Activated CD8-positive, alpha-beta memory T cell treated with anti-CD3 and anti-CD28 coated beads, Interleukin-2, amount 50 U/mL, for 4 hours (primary cell): ENCODE data around the gene COBLL1.
"Not testable (repeated sequence)": the region's sequence is repeated elsewhere in the genome, so short reads cannot be mapped to it uniquely, and the experiment has no call there.

Experiments
- DNase-seq: peaks from one replicate; pipeline ENCODE4 v3.0.0-alpha.2; 2020

COBLL1 gene

GRCh38 chr2:164785457-164785856, 56.2 kb downstream of the COBLL1 start:
- no peak for DNase-seq

- no peak for DNase-seq
Measured at GRCh38 chr2:164784376-164784775, 57.2 kb downstream of the COBLL1 start.

GRCh38 chr2:164782323-164782722, 59.3 kb downstream of the COBLL1 start:
- no peak for DNase-seq

GRCh38 chr2:164781394-164781793, 60.2 kb downstream of the COBLL1 start:
- no peak for DNase-seq

GRCh38 chr2:164780611-164781178, 60.9 kb downstream of the COBLL1 start:
- no peak for DNase-seq

GRCh38 chr2:164779383-164780057, 62.1 kb downstream of the COBLL1 start:
- DNase-seq, result no peak

- DNase-seq, result no peak
Measured at GRCh38 chr2:164778723-164779122, 62.9 kb downstream of the COBLL1 start.

- DNase-seq, result no peak
Measured at GRCh38 chr2:164777847-164778461, 63.7 kb downstream of the COBLL1 start.

GRCh38 chr2:164773635-164774034, 68.0 kb downstream of the COBLL1 start:
- DNase-seq, result no peak

- DNase-seq, result no peak
Measured at GRCh38 chr2:164773091-164773490, 68.5 kb downstream of the COBLL1 start.

- no peak for DNase-seq
Measured at GRCh38 chr2:164771897-164772296, 69.7 kb downstream of the COBLL1 start.

GRCh38 chr2:164770421-164770916, 71.2 kb downstream of the COBLL1 start:
- no peak for DNase-seq

- DNase-seq, result no peak
Measured at GRCh38 chr2:164766954-164767320, 74.7 kb downstream of the COBLL1 start.

- no peak for DNase-seq
Measured at GRCh38 chr2:164766216-164766953, 75.2 kb downstream of the COBLL1 start.

- DNase-seq, result no peak
Measured at GRCh38 chr2:164764996-164765395, 76.6 kb downstream of the COBLL1 start.

GRCh38 chr2:164764474-164764873, 77.1 kb downstream of the COBLL1 start:
- DNase-seq, result no peak

GRCh38 chr2:164763431-164763830, 78.2 kb downstream of the COBLL1 start:
- no peak for DNase-seq

GRCh38 chr2:164761737-164762460, 79.7 kb downstream of the COBLL1 start:
- no peak for DNase-seq

- DNase-seq, result not testable (repeated sequence)
Measured at GRCh38 chr2:164761201-164761600, 80.4 kb downstream of the COBLL1 start.

- no peak for DNase-seq
Measured at GRCh38 chr2:164760179-164760578, 81.4 kb downstream of the COBLL1 start.

- no peak for DNase-seq
Measured at GRCh38 chr2:164757934-164758695, 83.5 kb downstream of the COBLL1 start.

GRCh38 chr2:164756773-164757172, 84.8 kb downstream of the COBLL1 start:
- DNase-seq, result no peak
